H1 (cell line): ENCODE results near the gene TMEM134. TPM values are rescaled to one million over a fixed set of nuclear protein-coding genes. Genes with fewer than 3 reads are reported as not detected.
A peak's percentile ranks its signal among the peaks of the same experiment; 100 is the strongest.

ENCODE experiments used
- CTCF ChIA-PET: fragments of 300-600 bp; sonication (Branson Sonifier 250); formaldehyde crosslinking; loops from one replicate; lab custom pipeline; 2021; ENCODE audit not compliant: partially characterized antibody; lab: Charles Lee
- POLR2A ChIA-PET: fragments of 300-600 bp; sonication (Branson Sonifier 250); formaldehyde crosslinking; loops from one replicate; lab custom pipeline; 2021; ENCODE audit warnings: inconsistent platforms; ENCODE audit not compliant: partially characterized antibody; lab: Charles Lee
- DNase-seq, 2 experiments: peaks; one replicate each; pipeline versions ENCODE4 v3.0.0 to v3.0.0-alpha.2; 2010 to 2022; ENCODE audit warnings: low spot score in 2 of 2, low read depth in 1 of 2, mixed read lengths in 1 of 2
- FAIRE-seq: peaks from 2 replicates; lab custom pipeline; 2011; peaks lifted over from hg19 to GRCh38; lab: Jason Lieb, UNC
- H2AFZ ChIP-seq: 2 replicates; pipeline ENCODE4 v1.8.1; 2012; ENCODE audit warnings: low read length, inconsistent platforms
- H2AK5ac ChIP-seq: 2 replicates; pipeline ENCODE4 v1.6.1; 2013; ENCODE audit warnings: low read depth, low read length
- H2BK120ac ChIP-seq: replicated peaks from 2 replicates; pipeline ENCODE3; 2013; ENCODE audit warnings: low read depth, low read length, inconsistent platforms
- H2BK12ac ChIP-seq: 2 replicates; pipeline ENCODE4 v1.6.1; 2013; ENCODE audit warnings: low read depth, low read length
- H2BK15ac ChIP-seq: 2 replicates; pipeline ENCODE4 v1.6.1; 2013; ENCODE audit warnings: low read length
- H2BK20ac ChIP-seq: 2 replicates; pipeline ENCODE4 v1.6.1; 2013; ENCODE audit warnings: low read length
- H2BK5ac ChIP-seq: 2 replicates; pipeline ENCODE4 v1.6.1; 2013; ENCODE audit warnings: low read depth, low read length
- H3K14ac ChIP-seq: 2 replicates; pipeline ENCODE4 v1.6.1; 2013; ENCODE audit warnings: inconsistent platforms; ENCODE audit not compliant: insufficient read length
- H3K18ac ChIP-seq: 2 replicates; pipeline ENCODE4 v1.6.1; 2013; ENCODE audit warnings: low read length; ENCODE audit errors: extremely low read depth
- H3K23ac ChIP-seq: 2 replicates; pipeline ENCODE4 v1.6.1; 2013; ENCODE audit warnings: inconsistent platforms; ENCODE audit not compliant: insufficient read length
- H3K23me2 ChIP-seq: 2 replicates; pipeline ENCODE4 v1.6.1; 2013; ENCODE audit warnings: low read depth, low read length
- H3K27ac ChIP-seq: 2 replicates; pipeline ENCODE4 v1.6.1; 2011; ENCODE audit warnings: low read depth, low read length, inconsistent platforms
- H3K27me3 ChIP-seq, 4 experiments: replicated peaks in 1 of 4; 1 replicate in 1 of 4; 2 replicates in 3 of 4; pipeline versions ENCODE4 v1.6.1 to v1.8.1; 2011 to 2013; ENCODE audit warnings: low read length in 3 of 4, mild to moderate bottlenecking in 3 of 4, inconsistent platforms in 2 of 4, mixed read lengths in 2 of 4, moderate library complexity in 1 of 4; ENCODE audit not compliant: control insufficient read depth in 3 of 4, insufficient read depth in 3 of 4; ENCODE audit errors: extremely low read depth in 1 of 4
- H3K36me3 ChIP-seq, 4 experiments: 2 replicates each; pipeline versions ENCODE4 v1.6.1 to v1.8.1; 2011 to 2013; ENCODE audit warnings: mild to moderate bottlenecking in 4 of 4, low read length in 3 of 4, moderate library complexity in 2 of 4, control low read depth in 1 of 4, inconsistent platforms in 1 of 4; ENCODE audit not compliant: insufficient read depth in 4 of 4, control insufficient read depth in 2 of 4
- H3K4ac ChIP-seq: replicated peaks from 2 replicates; pipeline ENCODE3; 2013; ENCODE audit warnings: low read length, low read depth, mixed read lengths, inconsistent platforms; ENCODE audit not compliant: insufficient read length
- H3K4me1 ChIP-seq, 4 experiments: replicated peaks in 1 of 4; 1 replicate in 1 of 4; 2 replicates in 3 of 4; pipeline versions ENCODE4 v1.6.1 to v1.8.1; 2011 to 2013; ENCODE audit warnings: low read length in 3 of 4, inconsistent platforms in 2 of 4, mixed read lengths in 1 of 4; ENCODE audit not compliant: insufficient read depth in 4 of 4, control insufficient read depth in 3 of 4
- H3K4me2 ChIP-seq, 2 experiments: 2 replicates each; pipeline versions ENCODE4 v1.6.1 to v1.8.1; 2011 to 2013; ENCODE audit warnings: low read depth in 2 of 2, low read length in 2 of 2, control low read depth in 1 of 2, inconsistent platforms in 1 of 2, mild to moderate bottlenecking in 1 of 2; ENCODE audit not compliant: insufficient read depth in 1 of 2
- H3K4me3 ChIP-seq, 4 experiments: fragments of 200-600, 300-600 bp in 1 of 4; sonication (generic), shearing (Covaris generic), sonication (Bioruptor Twin) in 1 of 4; 2 replicates each; pipeline versions ENCODE4 v1.5.1 to v1.8.1; 2011 to 2016; ENCODE audit warnings: low read length in 4 of 4, low read depth in 3 of 4, control low read depth in 2 of 4, inconsistent platforms in 2 of 4, mild to moderate bottlenecking in 2 of 4, mixed read lengths in 1 of 4, moderate library complexity in 1 of 4; ENCODE audit not compliant: insufficient read depth in 2 of 4; ENCODE audit errors: extremely low read depth in 1 of 4
- H3K56ac ChIP-seq: replicated peaks from 2 replicates; pipeline ENCODE3; 2013; ENCODE audit warnings: low read depth, mild to moderate bottlenecking, mixed read lengths, low read length, inconsistent platforms; ENCODE audit not compliant: insufficient read length
- H3K79me1 ChIP-seq: 2 replicates; pipeline ENCODE4 v1.6.1; 2013; ENCODE audit warnings: low read depth, low read length, control low read depth
- H3K79me2 ChIP-seq, 2 experiments: 2 replicates each; pipeline versions ENCODE4 v1.6.1 to v1.8.1; 2012 to 2013; ENCODE audit warnings: low read length in 2 of 2, mild to moderate bottlenecking in 2 of 2, inconsistent platforms in 1 of 2; ENCODE audit not compliant: insufficient read depth in 2 of 2, control insufficient read depth in 1 of 2
- H3K9ac ChIP-seq, 4 experiments: replicated peaks in 1 of 4; 1 replicate in 1 of 4; 2 replicates in 3 of 4; pipeline versions ENCODE4 v1.6.1 to v1.8.1; 2011 to 2013; ENCODE audit warnings: low read depth in 3 of 4, low read length in 3 of 4, control low read depth in 2 of 4, mild to moderate bottlenecking in 2 of 4, moderate library complexity in 2 of 4, inconsistent platforms in 1 of 4; ENCODE audit errors: extremely low read depth in 1 of 4
- H3K9me3 ChIP-seq, 2 experiments: 2 replicates each; pipeline versions ENCODE4 v1.6.1 to v1.8.1; 2012 to 2013; ENCODE audit warnings: mild to moderate bottlenecking in 2 of 2, moderate library complexity in 2 of 2, control low read depth in 1 of 2, inconsistent platforms in 1 of 2, low read depth in 1 of 2, low read length in 1 of 2, mixed read lengths in 1 of 2; ENCODE audit not compliant: insufficient read depth in 2 of 2
- H4K20me1 ChIP-seq, 2 experiments: replicated peaks in 1 of 2; 2 replicates each; pipeline versions ENCODE3 to v1.8.1; 2011 to 2013; ENCODE audit warnings: inconsistent platforms in 2 of 2, low read length in 2 of 2, mild to moderate bottlenecking in 1 of 2; ENCODE audit not compliant: insufficient read depth in 2 of 2, control insufficient read depth in 1 of 2
- H4K5ac ChIP-seq: 2 replicates; pipeline ENCODE4 v1.6.1; 2013; ENCODE audit warnings: low read length, low read depth, mixed read lengths, inconsistent platforms; ENCODE audit not compliant: insufficient read length
- H4K8ac ChIP-seq: 2 replicates; pipeline ENCODE4 v1.8.0; 2013; ENCODE audit warnings: mild to moderate bottlenecking, moderate library complexity, low read length, inconsistent platforms; ENCODE audit not compliant: insufficient read depth; ENCODE audit errors: extremely low read depth
- H4K91ac ChIP-seq: replicated peaks from 2 replicates; pipeline ENCODE3; 2013; ENCODE audit warnings: low read length, mixed read lengths, inconsistent platforms; ENCODE audit not compliant: insufficient read length
- JUND ChIP-seq: IDR thresholded peaks from 2 replicates; pipeline ENCODE4 v1.6.1; 2011; ENCODE audit warnings: mild to moderate bottlenecking, improper control_type of control experiment, low read length
- SIX5 ChIP-seq: IDR thresholded peaks from 2 replicates; pipeline ENCODE4 v1.6.1; 2011; ENCODE audit warnings: mild to moderate bottlenecking, low read depth, low read length
- WGBS, 2 experiments: shearing (Covaris generic) in 1 of 2; methylation state at CpG; one replicate each; pipeline versions ENCODE4 v1.1.6 to v1.1.7; 2013 to 2015; ENCODE audit warnings: low lambda C conversion rate in 2 of 2, mixed read lengths in 2 of 2, inconsistent platforms in 1 of 2, low coverage in 1 of 2, missing lambda C conversion rate in 1 of 2; ENCODE audit not compliant: insufficient replicate concordance in 2 of 2, insufficient coverage in 1 of 2, insufficient read length in 1 of 2; ENCODE audit errors: extremely low coverage in 1 of 2, missing lambda C conversion rate in 1 of 2; 5-methylcytosine and 5-hydroxymethylcytosine counted together
- polyA plus RNA-seq, 7 experiments: library from polyadenylated mRNA; depleted of rRNA in 3 of 7; stranded (reverse) in 5 of 7; unstranded in 2 of 7; fragments of >200 nt in 5 of 7; fragments of 200-250 nt in 2 of 7; gene quantifications; 1 replicate in 5 of 7; 2 replicates in 1 of 7; 4 replicates in 1 of 7; pipeline versions ENCODE4 v1.2.1 to v1.2.3, GENCODE V29; 2011 to 2013; ENCODE audit warnings: missing spikeins in 2 of 7, mixed read lengths in 2 of 7
- total RNA-seq: library from RNA; stranded (reverse); fragmentation: NEBNext Ultra II Directional; extraction: Animal tissue kit (Norgen Biotek cat#: 25700); gene quantifications from 2 replicates; pipeline ENCODE4 v1.2.1, GENCODE V29; 2021
- TF ChIP-seq, protein P1 (sequence below): IDR thresholded peaks from 2 replicates; pipeline ENCODE4 v1.6.1; 2012; ENCODE audit warnings: low read length, inconsistent platforms

The TMEM134 gene
- total and polyA plus RNA-seq, 2 of the 8 experiments (the other 6 are each of a cell fraction or from before 2014, with no cell fraction given), result 32.4 to 229 TPM

DNA sequence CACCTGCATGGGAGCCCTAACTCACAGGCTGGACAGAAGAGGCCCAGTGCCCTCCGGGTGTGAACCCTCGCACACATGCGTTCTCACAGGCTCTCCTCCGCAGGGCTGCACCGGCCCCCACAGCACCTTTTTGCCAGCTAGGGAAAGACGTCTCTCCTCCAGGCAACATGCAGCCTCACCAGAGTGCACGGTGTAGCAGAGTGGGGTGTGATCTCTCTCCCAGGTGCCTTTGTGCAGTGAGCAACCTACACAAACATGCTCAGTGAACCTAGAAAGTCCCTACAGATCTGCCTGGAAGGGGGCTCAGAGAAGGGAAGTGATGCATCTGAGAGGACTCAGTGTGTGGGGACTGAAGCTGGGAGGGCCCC, 57.3 kb downstream of the TMEM134 start:
- Histone ChIP-seq H4K20me1 (no peaks in the 10 kb centered on the region), H2BK5ac (no peak overlapping the region), H3K23ac (no peak overlapping the region), H3K9me3 (no peaks in the 10 kb centered on the region), H2BK20ac (no peak overlapping the region), H3K18ac (no peak overlapping the region; the same call in 1 of the 2 replicates), H2AFZ (no peak overlapping the region), H4K5ac (no peak overlapping the region), H3K14ac (no peak overlapping the region), H3K4ac (no peak overlapping the region), H3K4me1 (peaks cover 4 to 22% (median 13%) of the 10 kb centered on the region in 4 experiments), H2BK15ac (no peak overlapping the region), H4K91ac (no peak overlapping the region), H3K4me2 (no peak overlapping the region), H3K9ac (0 out of 7 replicates have a peak overlapping the region, but pooled peaks of 1 of the 4 experiments have one; percentile 10)
- FAIRE-seq, result no peak
- ChIA-PET POLR2A (interaction anchor here (0.7 to 2.6 kb wide), 9 partner anchors 9 to 81 kb away, joined by 3 to 8 read pairs (median 4); partner anchors contain the start of genes RAD9A and RPS6KB2), CTCF (interaction anchor here (0.9 to 2.5 kb wide), 6 partner anchors 11 to 66 kb away, joined by 3 to 7 read pairs (median 4); partner anchors contain the start of genes PPP1CA, PTPRCAP and TMEM134)
- 89% methylated on average over 6 of the region's 7 CpGs; no CpG with 5 or more reads in 1 of the 2 experiments for WGBS, 2 experiments
- TF ChIP-seq SIX5, result no peak
- TF ChIP-seq JUND, result no peak
- TF ChIP-seq, protein P1, sequence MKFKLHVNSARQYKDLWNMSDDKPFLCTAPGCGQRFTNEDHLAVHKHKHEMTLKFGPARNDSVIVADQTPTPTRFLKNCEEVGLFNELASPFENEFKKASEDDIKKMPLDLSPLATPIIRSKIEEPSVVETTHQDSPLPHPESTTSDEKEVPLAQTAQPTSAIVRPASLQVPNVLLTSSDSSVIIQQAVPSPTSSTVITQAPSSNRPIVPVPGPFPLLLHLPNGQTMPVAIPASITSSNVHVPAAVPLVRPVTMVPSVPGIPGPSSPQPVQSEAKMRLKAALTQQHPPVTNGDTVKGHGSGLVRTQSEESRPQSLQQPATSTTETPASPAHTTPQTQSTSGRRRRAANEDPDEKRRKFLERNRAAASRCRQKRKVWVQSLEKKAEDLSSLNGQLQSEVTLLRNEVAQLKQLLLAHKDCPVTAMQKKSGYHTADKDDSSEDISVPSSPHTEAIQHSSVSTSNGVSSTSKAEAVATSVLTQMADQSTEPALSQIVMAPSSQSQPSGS, result no peak
- TF ChIP-seq, all 59 proteins: peak for 0
- Histone ChIP-seq H3K79me2 (no peaks in the 10 kb centered on the region), H3K23me2 (0 out of 2 replicates have a peak, but pooled peaks cover 3% of the 10 kb centered on the region), H3K36me3 (no peaks in the 10 kb centered on the region), H2BK12ac (no peak overlapping the region), H3K27ac (no peak overlapping the region), H4K8ac (no peak overlapping the region), H2BK120ac (no peak overlapping the region), H3K56ac (no peak overlapping the region), H3K27me3 (peaks cover 0 to 16% (median 5%) of the 10 kb centered on the region in 4 experiments; a peak in 4 of 7 replicates), H3K79me1 (no peaks in the 10 kb centered on the region), H2AK5ac (0 out of 2 replicates have a peak overlapping the region, but pooled peaks have one; percentile 16), H3K4me3 (no peak overlapping the region)
- no peak for DNase-seq
